HG03378 (cell line): ENCODE results near the gene DEFB127.
"Not testable (repeated sequence)": the region's sequence is repeated elsewhere in the genome, so short reads cannot be mapped to it uniquely, and the experiment has no call there.

Experiments used
- ATAC-seq: cut with Tn5 transposase; IDR thresholded peaks from one replicate; pipeline ENCODE4 v1.9.1; 2021; ENCODE audit warnings: mild to moderate bottlenecking, moderate library complexity; ENCODE audit not compliant: unreplicated experiment

Gene DEFB127, protein sequence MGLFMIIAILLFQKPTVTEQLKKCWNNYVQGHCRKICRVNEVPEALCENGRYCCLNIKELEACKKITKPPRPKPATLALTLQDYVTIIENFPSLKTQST

DNA sequence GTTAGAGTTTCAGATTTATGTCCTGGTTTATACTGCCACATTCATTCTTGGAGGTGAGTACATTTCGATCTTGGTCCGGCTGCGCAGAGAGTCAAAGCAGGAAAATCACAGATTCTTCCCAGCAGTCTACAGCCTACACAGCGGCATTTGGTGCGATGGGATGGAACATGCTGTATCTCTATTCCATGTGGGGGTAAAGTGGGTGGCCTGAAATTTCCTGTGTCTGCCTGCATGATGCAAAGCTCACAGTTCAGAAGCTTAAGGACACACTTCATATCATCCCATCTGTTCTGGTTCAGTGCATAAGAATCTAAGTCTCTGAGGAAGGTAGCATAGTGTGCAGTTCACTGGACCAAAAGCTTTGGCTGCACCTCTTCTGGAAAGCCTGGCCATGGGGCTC, at the start of gene DEFB127:
Gene DEFB127 (plus strand): TSS at position 301 of the 400 bp plus-strand sequence. CDS start 91 bp downstream, at position 392.
- no peak for ATAC-seq

DNA sequence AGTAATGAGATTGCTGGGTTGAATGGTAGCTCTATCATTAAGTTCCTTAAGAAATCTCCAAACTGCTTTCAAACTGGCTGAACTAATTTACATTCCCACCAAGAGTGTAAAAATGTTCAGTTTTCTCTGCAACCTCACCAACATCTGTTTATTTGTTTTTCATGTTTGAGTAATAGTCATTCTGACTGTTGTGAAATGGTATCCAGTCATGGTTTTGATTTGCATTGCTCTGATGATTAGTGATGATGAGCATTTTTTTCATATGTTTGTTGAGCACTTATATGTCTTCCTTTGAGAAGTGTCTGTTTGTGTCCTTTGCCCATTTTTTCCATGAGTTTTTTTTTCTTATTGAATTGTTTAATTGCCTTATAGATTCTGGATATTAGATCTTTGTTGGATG, 44.9 kb upstream of the DEFB127 start:
- no peak for ATAC-seq

DNA sequence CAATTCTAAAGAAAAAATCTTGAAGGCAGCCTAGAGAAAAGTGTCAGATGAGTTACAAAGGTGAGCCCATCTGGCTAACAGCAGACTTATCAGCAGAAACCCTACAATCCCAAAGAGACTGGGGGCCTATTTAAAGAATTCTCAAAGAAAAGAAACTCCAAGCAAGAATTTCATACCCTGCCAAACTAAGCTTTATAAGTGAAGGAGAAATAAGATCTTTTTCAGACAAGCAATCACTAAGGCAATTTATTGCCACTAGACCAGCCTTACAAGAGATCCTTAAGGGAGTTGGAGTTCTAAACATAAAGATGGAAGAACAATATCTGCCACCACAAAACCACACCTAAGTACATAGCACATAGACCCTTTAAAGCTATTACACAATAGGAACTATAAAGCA, 39.7 kb upstream of the DEFB127 start:
- no peak for ATAC-seq

DNA sequence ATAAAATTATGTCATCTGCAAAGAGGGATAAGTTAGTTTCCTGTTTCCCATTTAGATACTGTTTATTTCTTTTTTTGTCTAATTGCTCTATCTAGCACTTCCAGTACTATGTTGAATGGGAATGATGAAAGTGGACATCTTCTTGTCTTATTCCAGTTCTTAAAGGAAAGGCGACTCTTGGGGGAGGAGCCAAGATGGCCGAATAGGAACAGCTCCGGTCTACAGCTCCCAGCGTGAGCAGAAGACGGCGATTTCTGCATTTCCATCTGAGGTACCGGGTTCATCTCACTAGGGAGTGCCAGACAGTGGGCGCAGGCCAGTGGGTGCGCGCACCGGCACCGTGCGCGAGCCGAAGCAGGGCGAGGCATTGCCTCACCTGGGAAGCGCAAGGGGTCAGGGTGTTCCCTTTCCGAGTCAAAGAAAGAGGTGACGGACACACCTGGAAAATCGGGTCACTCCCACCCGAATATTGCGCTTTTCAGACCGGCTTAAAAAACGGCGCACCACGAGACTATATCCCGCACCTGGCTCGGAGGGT, 27.4 kb upstream of the DEFB127 start:
- not testable (repeated sequence) for ATAC-seq

DNA sequence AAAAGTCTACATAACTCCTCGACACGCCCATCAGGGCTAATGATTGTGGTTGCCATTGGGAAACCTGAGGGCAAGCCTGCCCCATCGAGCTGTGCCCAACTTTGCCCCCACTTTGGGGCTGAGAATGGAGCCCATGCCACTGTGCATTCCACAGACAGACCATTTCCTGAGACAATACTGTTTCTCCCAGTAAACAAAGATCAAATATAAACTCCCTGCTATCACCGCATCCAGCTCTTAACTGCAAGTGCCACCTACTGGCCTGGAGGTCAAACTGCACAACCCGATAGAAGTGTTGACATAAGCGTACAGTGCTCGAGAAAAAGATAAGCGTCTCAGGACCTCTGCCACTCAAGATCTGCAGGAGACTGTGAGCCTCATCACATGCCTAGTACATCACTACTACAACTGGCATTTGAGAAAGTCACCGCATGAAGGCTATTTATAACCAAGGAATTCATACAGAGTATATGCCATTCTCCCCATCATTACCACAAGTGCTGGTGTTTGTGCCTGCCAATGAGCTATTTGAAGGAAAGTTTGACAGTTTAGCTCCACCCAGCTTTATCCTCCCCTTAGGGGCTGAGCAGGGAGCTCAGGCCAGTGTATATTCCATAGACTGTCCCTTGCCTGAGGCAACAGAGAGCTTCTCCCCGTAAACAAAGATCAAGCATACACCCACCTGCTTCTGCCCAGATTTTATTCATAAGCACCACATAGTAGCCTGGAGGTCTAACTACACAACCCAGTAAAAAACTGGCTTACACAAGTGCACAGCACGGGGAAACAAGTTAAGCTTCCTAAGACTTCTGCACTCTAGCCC, 19.4 kb upstream of the DEFB127 start:
- ATAC-seq: no peak

DNA sequence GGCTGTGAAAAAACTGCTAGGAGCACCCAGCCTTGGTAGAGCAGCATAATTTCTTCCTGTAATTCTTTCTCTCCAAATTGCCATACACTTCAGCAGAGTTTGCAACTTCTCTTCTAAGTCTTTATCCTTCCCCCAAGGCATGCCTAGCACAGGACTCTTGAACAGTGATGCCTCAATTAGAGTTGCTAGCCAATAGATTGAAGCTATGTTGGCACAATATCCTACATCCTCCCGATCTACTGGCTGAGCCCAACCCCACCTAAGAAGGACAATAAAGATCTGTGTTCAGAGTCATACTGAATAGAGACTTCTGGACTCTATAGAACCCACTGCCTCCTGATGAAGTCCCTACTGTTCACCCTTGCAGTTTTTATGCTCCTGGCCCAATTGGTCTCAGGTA, 15.0 kb upstream of the DEFB127 start, which contains the start of gene DEFB126:
Gene DEFB126 (plus strand): TSS at position 301 of the 400 bp plus-strand sequence. CDS start 39 bp downstream, at position 340.
- ATAC-seq: no peak

DNA sequence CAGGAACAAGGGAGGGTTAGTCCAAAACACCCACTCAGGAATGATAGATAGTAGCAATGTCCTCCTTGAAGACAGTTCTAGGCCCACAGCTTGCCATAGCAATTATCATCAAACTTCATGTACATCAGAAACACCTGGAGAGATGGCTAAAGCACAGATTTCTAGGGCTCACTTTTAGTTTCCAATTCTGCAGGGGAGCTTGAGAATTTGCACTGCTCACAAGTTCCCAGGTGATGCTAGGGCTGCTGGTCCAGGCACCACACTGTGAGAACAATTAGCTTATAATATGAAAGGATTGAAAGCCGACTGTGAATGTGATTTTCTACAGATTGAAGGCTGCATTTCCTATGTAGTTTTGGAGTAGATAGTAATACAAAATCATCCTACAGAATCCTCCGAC, 11.4 kb upstream of the DEFB127 start:
- no peak for ATAC-seq

DNA sequence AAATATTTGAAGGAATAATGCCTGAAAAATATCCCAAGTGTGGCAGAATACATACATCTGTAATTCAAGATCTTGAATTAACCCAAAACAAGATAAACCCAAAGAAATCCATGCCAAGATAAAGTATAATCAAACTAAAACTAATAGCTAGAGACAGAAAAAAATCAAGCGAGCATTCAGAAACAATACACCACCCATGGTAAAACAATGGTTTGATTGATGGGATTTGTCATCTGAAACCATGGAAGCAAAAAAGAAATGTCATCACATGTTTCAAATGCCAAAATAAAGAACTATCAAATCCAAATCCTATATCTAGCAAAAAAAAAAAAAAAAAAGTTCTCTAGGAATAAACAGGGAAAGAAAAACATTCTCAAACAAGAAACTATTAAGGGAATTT, 5.1 kb upstream of the DEFB127 start:
- ATAC-seq: no peak

DNA sequence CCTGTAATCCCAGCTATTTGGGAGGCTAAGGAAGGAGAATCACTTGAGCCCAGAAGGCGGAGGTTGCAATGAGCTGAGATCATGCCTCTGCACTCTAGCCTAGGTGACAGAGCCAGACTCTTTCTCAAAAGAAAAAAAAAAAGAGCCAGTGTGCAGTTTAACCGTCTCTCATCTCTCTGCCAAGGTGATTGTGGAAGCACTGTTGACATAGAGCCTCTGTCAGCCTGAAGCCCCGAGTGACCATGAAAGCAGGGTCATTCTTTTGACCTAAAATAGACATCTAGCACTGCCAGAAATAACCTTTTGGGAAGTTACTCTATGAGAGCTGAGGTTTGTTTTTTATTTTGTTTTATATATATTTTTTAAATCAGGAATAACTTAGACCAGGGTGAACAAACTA, 7.4 kb downstream of the DEFB127 start:
- ATAC-seq: no peak

DNA sequence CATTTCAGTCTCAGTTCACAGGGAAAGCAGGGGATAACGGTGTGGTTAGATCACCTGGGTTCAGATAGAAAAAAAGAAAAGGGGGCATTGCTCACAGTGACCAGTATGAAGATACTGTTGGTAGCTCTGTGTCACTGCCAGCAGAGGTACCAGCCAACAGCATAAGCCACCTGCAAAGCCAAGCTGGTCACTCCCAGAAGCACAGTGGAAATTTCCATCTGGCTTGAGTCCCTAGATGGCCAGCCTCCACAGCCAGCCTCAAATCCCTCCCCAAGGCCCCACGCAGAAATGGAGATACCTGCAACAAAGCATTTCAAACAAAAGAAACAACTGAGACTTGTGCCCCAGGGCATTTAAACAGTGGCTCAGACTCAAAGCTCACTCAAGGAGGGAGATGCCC, 11.6 kb downstream of the DEFB127 start:
- ATAC-seq: no peak

DNA sequence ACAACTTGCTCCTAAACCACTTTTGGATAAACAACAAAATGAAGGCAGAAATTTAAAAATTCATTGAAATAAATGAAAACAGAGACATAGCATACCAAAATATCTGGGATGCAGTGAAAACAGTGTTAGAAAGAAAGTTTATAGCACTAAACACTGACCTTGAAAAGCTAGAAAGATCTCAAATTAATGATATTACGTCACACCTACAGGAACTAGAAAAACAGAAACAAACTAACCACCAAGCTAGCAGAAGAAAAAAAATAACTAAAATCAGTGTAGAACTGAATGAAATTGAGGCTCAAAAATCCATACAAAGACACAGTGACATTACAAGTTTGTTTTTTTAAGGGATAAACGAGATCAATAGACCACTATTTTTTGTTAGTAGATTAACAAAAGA, 27.0 kb downstream of the DEFB127 start:
- no peak for ATAC-seq

DNA sequence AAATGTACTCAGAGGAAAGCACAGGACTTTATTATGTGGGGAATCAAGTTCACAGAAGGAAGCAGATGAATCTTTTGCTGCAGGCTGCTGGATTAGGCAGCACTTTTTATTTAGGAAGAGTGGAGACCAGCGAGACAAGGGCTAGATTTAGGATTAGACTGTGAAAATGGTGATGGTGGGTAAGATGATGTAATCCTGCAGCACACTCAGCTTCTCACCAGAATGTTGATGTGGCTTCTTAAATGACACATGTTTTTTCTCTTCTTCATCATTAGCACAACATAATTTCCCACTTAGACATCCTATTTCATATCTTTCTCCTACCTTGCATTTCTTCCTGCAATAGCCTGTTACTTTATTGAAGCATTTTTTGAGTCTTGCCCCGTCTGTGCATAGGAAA, 30.5 kb downstream of the DEFB127 start:
- no peak for ATAC-seq

DNA sequence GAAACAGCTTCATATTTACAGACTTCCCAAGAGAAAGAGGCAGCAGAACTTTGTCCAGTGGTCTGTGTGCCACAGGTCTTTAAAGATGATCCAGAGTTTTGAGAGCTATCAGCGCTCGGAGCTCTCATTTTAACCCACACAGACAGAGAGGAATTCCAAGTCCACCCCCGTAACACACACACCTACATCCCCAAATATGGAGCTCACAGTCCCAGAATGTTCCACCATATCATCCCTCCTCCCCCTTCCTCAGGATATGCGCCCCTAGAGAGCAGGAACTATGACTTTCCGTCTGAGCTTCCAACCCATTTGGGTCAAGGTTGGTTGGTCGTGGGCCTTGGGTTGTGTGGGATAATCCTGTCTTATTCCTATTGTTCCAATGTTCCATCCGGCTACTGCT, 32.4 kb downstream of the DEFB127 start, which contains the start of gene DEFB128:
Gene DEFB128 (minus strand): TSS at position 101 of the 400 bp plus-strand sequence. CDS start 88 bp downstream, at position 13.
- ATAC-seq: no peak

DNA sequence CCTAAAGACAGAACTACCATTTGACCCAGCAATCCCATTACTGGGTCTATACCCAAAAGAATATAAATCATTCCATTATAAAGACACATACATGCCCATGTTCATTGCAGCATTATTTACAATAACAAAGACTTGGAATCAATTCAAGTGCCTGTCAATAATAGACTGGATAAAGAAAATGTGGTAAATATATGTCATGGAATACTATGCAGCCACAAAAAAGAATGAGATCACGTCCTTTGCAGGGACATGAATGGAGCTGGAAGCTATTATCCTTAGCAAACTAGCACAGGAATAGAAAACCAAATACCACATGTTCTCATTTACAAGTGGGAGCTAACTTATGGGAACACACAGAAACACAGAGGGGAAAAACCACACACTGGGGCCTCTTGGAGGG, 41.0 kb downstream of the DEFB127 start:
- no peak for ATAC-seq

DNA sequence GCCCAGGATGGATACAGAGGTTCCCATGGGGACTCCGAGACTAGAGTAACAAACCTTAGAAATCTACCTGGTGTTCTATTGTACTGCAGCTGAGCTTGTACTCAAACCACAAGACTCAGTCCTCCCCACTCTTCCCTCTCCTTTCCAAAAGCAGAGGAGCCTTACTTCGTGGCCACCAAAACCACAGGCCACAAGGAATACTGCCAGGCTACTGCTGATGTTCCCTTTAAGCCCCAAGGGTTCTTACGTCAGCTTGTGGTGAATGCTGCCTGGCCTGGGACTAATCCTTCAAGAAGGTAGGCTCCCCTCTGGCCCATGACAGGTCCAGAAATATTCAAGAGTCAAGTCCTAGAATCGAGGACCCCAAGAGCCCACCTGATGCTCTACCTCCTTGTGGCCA, 42.7 kb downstream of the DEFB127 start:
- no peak for ATAC-seq

DNA sequence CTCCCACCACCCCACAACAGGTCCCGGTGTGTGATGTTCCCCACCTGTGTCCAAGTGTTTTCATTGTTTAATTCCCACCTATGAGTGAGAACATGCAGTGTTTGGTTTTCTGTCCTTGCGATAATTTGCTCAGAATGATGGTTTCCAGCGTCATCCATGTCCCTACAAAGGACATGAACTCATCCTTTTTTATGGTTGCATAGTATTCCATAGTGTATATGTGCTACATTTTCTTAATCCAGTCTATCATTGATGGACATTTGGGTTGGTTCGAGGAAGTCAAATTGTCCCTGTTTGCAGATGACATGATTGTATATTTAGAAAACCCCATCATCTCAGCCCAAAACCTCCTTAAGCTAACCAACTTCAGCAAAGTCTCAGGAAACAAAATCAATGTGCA, 46.4 kb downstream of the DEFB127 start:
- ATAC-seq: not testable (repeated sequence)
